GDM1 (cell line): ENCODE measurements around the gene PRDM13.
"Not testable (repeated sequence)": the region's sequence is repeated elsewhere in the genome, so short reads cannot be mapped to it uniquely, and the experiment has no call there.

Experiments used
- DNase-seq: peaks from one replicate; lab custom pipeline; 2025; lab: John Stamatoyannopoulos, UW

The PRDM13 gene

DNA sequence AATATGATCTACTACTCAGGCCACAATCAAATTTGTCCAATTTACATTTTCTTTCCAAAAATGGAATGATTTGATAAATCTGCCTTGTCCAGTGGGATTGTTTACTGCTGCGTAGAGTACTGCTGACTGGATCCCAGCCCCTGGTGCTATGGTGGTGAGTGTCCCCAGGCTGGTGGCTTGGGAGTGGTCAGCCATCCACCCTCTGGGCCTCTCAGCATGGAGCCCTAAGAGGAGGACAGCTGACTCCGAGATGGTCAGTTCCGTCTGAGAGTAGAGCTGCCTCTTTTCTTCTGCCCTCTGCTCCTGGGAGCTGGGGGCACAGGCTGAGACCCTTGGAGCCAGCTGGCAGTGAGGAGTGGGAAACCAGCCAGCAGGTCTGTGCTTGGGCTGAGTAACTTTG is 22.7 kb downstream of the PRDM13 start:
- no peak for DNase-seq

DNA sequence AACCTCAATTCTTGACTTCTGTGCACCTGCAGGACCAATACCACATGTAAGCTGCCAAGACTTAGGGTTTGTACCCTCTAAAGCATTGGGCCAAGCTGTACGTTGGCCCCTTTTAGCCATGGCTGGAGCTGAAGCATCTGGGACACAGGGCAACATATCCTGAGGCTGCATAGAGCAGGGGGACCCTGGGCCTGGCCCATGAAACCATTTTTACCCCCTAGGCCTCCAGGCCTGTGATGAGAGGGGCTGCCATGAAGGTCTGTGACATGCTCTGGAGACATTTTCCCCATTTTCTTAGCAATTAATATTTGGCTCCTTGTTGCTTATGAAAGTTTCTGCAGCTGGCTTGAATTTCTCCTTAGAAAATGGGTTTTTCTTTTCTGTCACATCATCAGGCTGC is 31.0 kb downstream of the PRDM13 start:
- no peak for DNase-seq

DNA sequence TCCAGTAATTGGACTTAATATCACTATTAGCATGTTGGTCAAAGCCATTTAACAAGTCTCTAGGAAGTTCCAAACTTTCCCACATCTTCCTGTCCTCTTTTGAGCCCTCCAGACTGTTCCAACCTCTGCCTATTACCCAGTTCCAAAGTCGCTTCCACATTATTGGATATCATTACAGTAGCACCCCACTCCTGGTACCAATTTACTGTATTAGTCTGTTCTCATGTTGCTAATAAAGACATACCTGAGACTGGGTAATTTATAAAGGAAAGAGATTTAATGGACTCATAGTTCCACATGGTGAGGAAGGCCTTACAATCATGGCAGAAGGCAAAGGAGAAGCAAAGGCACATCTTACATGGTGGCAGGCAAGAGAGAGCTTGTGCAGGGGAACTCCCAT is 31.7 kb downstream of the PRDM13 start:
- DNase-seq, result not testable (repeated sequence)

DNA sequence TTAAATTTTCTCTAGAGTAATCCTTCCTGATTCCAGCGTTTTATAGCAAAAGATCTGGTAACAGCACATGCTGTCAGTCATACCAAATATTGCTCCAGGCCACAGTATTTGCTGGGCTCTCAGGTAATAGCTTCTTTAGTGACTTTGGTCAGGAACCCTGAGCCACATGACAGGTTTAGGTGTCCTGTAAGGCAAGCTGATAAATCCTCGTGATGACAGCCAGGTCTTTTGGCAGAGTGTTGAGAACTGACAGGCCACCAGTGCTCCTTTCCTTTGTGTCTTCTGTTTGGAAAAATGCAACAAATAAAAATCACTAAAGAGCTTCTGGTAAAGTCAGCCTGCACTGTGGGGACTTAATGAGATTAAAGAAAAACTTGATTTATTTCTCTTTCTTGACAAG is 34.6 kb downstream of the PRDM13 start:
- no peak for DNase-seq

DNA sequence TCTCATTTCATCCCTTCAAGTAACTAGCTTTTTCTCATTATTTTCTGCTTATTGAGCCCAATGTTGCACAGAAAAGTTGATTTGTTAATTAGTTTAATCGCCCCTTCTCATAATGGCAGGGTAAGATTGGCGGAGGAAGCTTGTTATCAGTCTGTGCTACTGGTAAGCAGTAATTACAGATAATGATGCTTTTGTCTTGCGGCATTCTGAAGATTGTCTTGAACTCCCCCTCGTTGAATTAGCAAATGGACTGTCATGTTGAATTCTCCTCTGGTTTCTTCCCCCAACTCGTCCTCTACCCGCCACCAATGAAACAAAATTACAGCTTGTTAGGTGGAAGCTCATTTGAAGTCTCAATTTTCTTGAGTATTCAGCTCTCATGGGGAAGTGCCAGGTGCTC is 39.4 kb downstream of the PRDM13 start:
- no peak for DNase-seq

DNA sequence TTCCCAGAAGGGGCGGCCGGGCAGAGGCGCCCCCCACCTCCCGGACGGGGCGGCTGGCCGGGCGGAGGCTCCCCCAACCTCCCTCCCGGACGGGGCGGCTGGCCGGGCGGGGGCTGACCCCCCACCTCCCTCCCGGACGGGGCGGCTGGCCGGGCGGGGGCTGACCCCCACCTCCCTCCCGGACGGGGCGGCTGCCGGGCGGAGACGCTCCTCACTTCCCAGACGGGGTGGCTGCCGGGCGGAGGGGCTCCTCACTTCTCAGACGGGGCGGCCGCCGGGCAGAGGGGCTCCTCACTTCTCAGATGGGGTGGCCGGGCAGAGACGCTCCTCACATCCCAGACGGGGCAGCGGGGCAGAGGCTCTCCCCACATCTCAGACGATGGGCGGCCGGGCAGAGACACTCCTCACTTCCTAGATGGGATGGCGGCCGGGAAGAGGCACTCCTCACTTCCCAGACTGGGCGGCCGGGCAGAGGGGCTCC is 43.5 kb downstream of the PRDM13 start:
- not testable (repeated sequence) for DNase-seq

DNA sequence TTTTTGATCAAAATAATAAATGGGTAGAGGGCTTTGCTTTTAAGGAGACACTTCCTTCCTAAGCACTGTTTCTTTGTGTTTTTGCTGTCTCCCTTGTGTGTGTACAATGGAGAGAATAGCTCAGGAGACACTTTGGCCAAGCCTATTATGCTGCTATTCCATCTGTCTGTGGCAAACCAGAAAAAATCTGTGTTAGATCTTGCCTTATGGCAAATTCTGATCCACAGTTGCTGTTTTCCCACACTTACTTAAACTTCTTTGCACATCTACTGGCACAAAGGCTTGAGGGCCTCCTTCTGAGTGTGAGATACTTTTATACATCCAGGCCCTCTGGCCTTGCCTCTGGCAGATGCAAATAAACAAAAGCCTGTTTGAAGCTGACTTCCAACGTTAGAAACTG is 53.6 kb downstream of the PRDM13 start:
- DNase-seq, result no peak

DNA sequence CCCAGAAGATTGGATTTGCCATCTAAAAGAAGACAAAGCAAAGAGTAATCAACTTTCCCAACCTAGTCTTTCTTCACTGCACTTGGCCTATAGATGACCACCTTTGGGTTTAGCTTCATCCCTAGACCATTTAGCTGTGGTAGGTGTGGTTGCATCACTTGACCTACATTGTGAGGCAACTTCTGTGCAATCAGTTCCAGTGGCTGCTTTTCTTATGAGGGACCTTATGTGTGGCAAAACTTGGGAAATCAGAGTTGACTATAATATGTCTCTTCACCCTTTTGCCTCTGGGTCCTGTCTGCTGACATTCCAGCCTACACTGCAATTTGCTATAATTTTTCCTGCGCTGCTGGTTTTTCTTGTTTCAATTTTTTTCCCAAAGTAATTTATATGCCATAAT is 55.2 kb downstream of the PRDM13 start:
- DNase-seq, result no peak

DNA sequence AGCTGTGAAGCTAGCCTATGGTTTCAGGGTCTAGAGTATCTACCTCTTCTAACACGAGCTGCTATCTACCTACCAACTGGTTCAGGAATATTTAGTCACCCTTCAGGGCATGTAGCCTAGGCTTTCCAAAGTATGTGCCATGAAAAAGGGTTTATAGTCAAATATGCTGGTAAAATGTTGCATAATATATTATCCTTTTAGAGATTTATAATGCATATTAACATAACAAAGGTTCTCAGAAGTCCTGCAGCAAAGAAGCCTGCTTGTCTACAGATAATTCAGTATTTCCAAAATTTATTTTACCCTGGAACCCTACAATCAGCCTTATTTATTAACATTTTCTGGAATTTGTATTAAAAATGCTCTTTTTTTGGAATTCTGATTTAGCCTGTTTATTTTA is 56.0 kb downstream of the PRDM13 start:
- no peak for DNase-seq
